Neural progenitor cell (in vitro differentiated cells): ENCODE data around the gene RAB17.

Source experiments
- CTCF ChIP-seq: fragments of 200-600 bp; sonication (generic); IDR thresholded peaks from 2 replicates; pipeline ENCODE4 v1.5.1; 2017; ENCODE audit warnings: antibody characterized with exemption, mild to moderate bottlenecking
- EZH2 ChIP-seq: fragments of 200-600 bp; sonication (generic); IDR thresholded peaks from 2 replicates; pipeline ENCODE4 v1.6.1; 2017; ENCODE audit warnings: antibody characterized with exemption, mild to moderate bottlenecking, moderate library complexity
- EZH2phosphoT487 ChIP-seq: fragments of 200-600 bp; sonication (generic); IDR thresholded peaks from 2 replicates; pipeline ENCODE4 v1.6.1; 2017; ENCODE audit warnings: antibody characterized with exemption

- TF ChIP-seq CTCF (no peak), EZH2phosphoT487 (no peak), EZH2 (no peak)
Observed at GRCh38 chr2:237566401-237567235, 23.9 kb downstream of the RAB17 start, which contains the start of gene PRLH.
